GM12878 (cell line): ENCODE data around the gene PEAR1.

Experiments
- EP300 ChIP-seq, 2 experiments: fragments of 150-350 bp in 1 of 2; IDR thresholded peaks; 2 replicates each; pipeline ENCODE4 v1.6.1; 2011 to 2012; ENCODE audit warnings: low read depth in 2 of 2, low read length in 2 of 2, borderline replicate concordance in 1 of 2, improper control_type of control experiment in 1 of 2, inconsistent platforms in 1 of 2; ENCODE audit not compliant: control insufficient read depth in 1 of 2
- ESRRA ChIP-seq: IDR thresholded peaks from 2 replicates; pipeline ENCODE4 v1.6.1; 2012; ENCODE audit warnings: mild to moderate bottlenecking, low read length, improper control_type of control experiment
- EZH2 ChIP-seq: IDR thresholded peaks from 2 replicates; pipeline ENCODE4 v1.6.1; 2012; ENCODE audit warnings: low read depth, mild to moderate bottlenecking, control low read depth, inconsistent platforms, low read length, borderline replicate concordance; ENCODE audit not compliant: control insufficient read depth
- FOXM1 ChIP-seq: IDR thresholded peaks from 2 replicates; pipeline ENCODE4 v1.6.1; 2012; ENCODE audit warnings: low read depth, mild to moderate bottlenecking, inconsistent platforms, low read length, moderate library complexity
- GABPA ChIP-seq: IDR thresholded peaks from 2 replicates; pipeline ENCODE4 v1.6.1; 2014; ENCODE audit warnings: antibody characterized with exemption, low read depth, mild to moderate bottlenecking, inconsistent platforms
- HDAC6 ChIP-seq: fragments of 200-600 bp; sonication (generic); IDR thresholded peaks from one replicate; pipeline ENCODE4 v1.8.0; 2017; ENCODE audit warnings: antibody characterized with exemption; ENCODE audit not compliant: unreplicated experiment
- RFX5 ChIP-seq: IDR thresholded peaks from 2 replicates; pipeline ENCODE4 v1.6.1; 2011; ENCODE audit warnings: low read depth, low read length, improper control_type of control experiment
- SMC3 ChIP-seq: IDR thresholded peaks from 2 replicates; pipeline ENCODE4 v1.6.1; 2011; ENCODE audit warnings: low read length, improper control_type of control experiment, borderline replicate concordance
- YY1 ChIP-seq: IDR thresholded peaks from 2 replicates; pipeline ENCODE4 v1.6.1; 2011; ENCODE audit warnings: low read depth, mild to moderate bottlenecking, low read length
- TF ChIP-seq, protein P1 (sequence below), 3 experiments: IDR thresholded peaks in 2 of 3; conservative IDR thresholded peaks in 1 of 3; 2 replicates each; pipeline ENCODE4 v1.5.1; 2011; ENCODE audit warnings: low read depth in 3 of 3, low read length in 3 of 3, mild to moderate bottlenecking in 3 of 3, control low read depth in 2 of 3, moderate library complexity in 2 of 3, inconsistent platforms in 1 of 3, mixed read lengths in 1 of 3; ENCODE audit not compliant: control insufficient read depth in 2 of 3, insufficient read depth in 1 of 3; ENCODE audit errors: extremely low read depth in 1 of 3
- TF ChIP-seq, protein P2 (sequence below): IDR thresholded peaks from 2 replicates; pipeline ENCODE4 v1.6.1; 2012; ENCODE audit warnings: low read depth, low read length, improper control_type of control experiment

DNA sequence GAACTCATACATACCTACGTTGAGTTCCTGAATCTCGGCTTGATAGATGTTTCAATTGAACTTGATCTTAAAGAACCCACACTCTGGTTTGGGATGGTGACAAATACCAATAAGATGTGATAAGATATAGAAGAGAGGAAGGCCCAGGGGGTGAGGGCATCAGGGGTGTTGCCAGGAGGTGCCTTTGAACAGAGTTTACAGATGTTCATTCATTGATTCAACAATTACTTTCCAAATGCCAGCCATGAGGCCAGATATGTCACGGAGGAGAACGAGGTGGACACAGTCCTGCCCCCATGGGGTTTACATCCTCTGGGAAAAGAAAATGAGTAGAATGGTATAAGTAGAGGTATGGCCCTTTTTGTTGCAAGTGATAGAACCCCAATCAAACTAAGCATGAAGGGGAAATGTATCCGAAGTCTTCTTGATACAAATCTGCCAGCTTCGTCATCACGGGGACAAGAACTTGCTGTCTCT is 27.6 kb downstream of the PEAR1 start:
- TF ChIP-seq, protein P1, sequence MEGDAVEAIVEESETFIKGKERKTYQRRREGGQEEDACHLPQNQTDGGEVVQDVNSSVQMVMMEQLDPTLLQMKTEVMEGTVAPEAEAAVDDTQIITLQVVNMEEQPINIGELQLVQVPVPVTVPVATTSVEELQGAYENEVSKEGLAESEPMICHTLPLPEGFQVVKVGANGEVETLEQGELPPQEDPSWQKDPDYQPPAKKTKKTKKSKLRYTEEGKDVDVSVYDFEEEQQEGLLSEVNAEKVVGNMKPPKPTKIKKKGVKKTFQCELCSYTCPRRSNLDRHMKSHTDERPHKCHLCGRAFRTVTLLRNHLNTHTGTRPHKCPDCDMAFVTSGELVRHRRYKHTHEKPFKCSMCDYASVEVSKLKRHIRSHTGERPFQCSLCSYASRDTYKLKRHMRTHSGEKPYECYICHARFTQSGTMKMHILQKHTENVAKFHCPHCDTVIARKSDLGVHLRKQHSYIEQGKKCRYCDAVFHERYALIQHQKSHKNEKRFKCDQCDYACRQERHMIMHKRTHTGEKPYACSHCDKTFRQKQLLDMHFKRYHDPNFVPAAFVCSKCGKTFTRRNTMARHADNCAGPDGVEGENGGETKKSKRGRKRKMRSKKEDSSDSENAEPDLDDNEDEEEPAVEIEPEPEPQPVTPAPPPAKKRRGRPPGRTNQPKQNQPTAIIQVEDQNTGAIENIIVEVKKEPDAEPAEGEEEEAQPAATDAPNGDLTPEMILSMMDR (IDR thresholded peaks at IDR 0.05 in 2 of 3, conservative IDR thresholded peaks at IDR 0.05 in 1 of 3; ENCODE audit: control insufficient read depth in 2 of 3, extremely low read depth in 1 of 3, insufficient read depth in 1 of 3, low read depth in 3 of 3, low read length in 3 of 3), result no peak
- TF ChIP-seq YY1, result no peak
- no peak for TF ChIP-seq EP300 (IDR thresholded peaks at IDR 0.05; ENCODE audit: borderline replicate concordance in 1 of 2, control insufficient read depth in 1 of 2, low read depth in 2 of 2, low read length in 2 of 2)
- TF ChIP-seq, protein P2, sequence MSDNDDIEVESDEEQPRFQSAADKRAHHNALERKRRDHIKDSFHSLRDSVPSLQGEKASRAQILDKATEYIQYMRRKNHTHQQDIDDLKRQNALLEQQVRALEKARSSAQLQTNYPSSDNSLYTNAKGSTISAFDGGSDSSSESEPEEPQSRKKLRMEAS, result no peak
- no peak for TF ChIP-seq HDAC6
- TF ChIP-seq SMC3, result no peak
- TF ChIP-seq ESRRA, result no peak
- no peak for TF ChIP-seq GABPA
- TF ChIP-seq FOXM1, result no peak
- no peak for TF ChIP-seq EZH2
- TF ChIP-seq RFX5, result no peak
